ENCODE measurements around the gene PHF2.

PHF2 gene

DNA sequence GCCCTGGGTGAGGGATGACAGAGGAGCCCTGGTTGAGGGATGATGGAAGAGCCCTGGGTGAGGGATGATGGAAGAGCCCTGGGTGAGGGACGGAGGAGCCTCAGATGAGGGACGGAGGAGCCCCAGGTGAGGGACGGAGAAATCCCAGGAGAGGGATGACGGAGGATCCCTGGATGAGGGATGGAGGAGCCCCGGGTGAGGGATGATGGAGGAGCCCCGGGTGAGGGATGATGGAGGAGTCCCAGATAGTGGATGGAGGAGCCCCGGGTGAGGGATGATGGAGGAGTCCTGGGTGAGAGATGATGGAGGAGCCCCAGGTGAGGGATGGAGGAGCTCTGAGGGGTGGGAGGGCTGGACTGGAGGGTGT lies 10.9 kb downstream of the PHF2 start:
- DNase-seq (ENCODE audit: low spot score) = no peak

GRCh38 chr9:93587651-93588347 lies 11.4 kb downstream of the PHF2 start:
- DNase-seq (ENCODE audit: low spot score) = peak; percentile 37

- DNase-seq (ENCODE audit: low spot score) = no peak
Measured at GRCh38 chr9:93588641-93589609, 12.5 kb downstream of the PHF2 start.

DNA sequence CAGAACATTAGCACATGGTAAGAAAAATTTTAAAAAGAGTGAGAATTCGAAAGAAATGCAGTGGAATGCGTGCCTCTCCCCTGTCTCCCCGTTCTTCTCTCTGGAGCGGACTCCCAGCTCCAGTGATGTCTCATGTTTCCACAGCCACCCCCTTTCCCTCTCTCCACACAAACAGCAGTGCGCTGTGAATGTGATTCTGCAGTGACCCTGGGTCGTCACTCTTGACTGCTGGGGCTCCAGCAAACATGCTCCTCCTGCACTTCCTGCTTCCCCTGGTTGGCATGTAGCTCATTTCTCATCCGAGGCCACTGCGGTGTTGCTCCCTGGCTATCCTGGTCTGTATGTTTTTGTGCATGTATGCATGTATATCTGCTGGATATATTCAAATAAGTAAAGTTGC lies 13.3 kb downstream of the PHF2 start:
- DNase-seq (ENCODE audit: low spot score) = no peak

- DNase-seq (ENCODE audit: low spot score) = no peak
Measured at GRCh38 chr9:93590609-93591234, 14.3 kb downstream of the PHF2 start.

DNA sequence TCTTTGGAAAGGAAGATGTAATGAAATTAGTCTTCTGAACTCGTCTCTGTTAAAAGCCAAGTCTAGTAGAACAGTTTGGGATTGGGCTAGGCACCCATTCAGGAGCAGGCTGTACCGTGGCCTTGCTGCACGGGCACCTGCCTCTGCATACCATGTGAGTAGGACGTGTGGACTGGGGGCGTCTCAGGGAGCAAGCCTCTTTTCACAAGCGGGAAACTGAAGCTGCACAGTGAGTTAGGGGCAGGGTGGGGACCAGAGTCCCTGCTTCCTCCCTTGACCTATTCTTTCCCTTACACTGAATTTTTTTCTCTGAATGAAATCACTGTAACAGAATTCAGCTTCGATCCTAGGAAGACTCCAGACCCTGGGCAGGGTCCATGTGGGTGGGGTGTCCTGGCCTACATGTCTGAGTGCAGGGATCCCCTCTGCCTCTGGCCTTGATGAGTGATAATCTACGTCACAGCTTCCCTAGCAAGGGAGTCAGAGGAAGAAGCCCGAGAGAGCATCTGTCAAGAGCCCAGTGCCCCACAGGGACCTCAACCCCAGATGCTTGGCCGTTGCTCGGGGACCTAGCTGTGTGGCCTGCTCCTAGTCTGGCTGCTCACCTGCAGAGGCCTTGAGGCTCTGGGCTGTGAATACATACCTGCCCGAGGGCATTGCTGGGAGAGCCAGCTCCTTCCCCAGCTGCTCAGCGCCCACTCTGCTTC lies 15.1 kb downstream of the PHF2 start:
- DNase-seq (ENCODE audit: low spot score) = no peak

GRCh38 chr9:93592008-93592642 lies 15.7 kb downstream of the PHF2 start:
- no peak for DNase-seq (ENCODE audit: low spot score)

DNA sequence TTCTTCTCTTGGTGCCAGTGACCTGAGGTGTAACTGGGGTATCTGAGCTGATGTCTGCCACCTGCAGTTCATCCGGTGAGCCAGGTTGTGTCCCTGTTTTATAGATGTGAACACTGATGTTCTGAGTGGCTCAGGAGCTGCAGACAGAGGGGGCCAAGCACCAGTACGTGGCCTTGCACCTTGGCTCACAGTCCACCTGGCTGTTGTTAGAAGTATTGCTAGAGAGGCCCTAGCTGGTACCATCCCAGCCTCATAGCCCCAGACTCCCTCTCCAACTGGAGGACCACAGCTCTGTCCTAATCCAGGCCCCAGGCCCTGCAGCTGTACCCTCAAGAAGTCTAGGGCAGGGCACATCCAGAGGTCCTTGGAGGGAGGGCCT lies 16.2 kb downstream of the PHF2 start:
- peak; percentile 22 for DNase-seq (ENCODE audit: low spot score)

- no peak for DNase-seq (ENCODE audit: low spot score)
Measured at GRCh38 chr9:93593144-93593658, 16.8 kb downstream of the PHF2 start.

GRCh38 chr9:93594041-93594756 lies 17.8 kb downstream of the PHF2 start:
- DNase-seq (ENCODE audit: low spot score) = no peak

DNA sequence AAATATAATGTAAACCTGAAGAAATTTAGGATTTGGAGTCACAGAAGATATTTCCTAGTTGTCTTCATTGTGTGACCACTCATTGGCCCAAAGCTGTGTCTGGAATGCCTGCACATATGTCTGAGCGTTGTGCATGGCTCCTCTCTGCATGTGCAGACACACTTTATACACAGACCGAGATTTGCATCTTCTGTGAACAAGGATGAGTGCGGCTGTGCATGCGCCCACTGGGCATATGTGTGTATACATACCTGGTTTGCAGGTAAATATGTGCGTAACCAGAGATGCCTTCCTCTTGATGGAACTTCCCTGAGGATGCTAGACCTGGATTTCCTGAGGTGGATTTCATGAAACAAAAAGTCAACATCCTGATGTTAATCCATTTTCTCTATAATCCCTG lies 19.1 kb downstream of the PHF2 start:
- DNase-seq (ENCODE audit: low spot score) = no peak

GRCh38 chr9:93595861-93596365 lies 19.5 kb downstream of the PHF2 start:
- no peak for DNase-seq (ENCODE audit: low spot score)

DNA sequence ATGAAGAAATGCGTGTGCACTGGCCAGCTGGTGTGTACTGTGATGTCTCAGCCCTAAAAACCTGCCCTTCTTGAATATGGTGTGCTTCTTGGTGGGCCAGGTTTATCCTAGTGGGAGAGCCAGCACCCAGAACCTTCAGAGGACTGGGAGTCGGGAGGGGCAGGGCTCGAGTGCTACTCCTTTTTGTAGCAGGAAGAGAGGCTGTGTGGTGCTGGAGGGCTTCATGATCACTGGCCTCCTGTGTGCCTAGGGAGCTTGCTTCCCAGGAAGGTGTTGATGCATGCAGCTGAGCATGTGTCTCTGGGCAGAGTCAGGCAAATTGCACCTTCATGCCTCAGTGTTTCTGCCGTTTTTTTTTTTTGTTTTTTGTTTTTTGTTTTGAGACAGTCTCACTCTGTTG lies 20.0 kb downstream of the PHF2 start:
- no peak for DNase-seq (ENCODE audit: low spot score)

DNA sequence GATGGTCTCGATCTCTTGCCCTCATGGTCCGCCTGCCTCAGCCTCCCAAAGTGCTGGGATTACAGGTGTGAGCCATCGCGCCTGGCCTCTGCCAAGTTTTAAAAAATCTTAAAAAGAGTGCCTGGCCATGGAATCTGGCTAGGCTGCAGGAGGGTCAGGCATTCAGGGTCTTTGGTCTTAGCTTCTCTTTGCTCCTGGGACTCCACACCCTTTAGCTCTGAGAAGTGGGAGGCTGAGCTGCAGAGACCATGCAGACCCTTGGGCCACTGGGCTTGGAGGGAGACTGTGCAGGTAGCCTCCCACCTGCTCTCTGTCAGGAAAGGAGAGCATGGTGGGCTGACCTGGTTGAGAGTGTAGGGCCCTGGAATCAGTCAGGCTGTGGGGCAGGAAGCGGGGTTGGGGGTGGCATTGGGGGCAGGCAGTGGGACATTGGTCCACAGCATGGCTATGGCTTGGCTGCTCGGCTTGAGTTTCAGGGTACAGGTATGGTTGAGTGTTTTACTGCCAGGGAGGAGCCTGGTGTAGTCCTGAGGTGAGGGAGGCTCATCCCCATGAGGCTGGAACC lies 20.8 kb downstream of the PHF2 start:
- DNase-seq (ENCODE audit: low spot score) = no peak

DNA sequence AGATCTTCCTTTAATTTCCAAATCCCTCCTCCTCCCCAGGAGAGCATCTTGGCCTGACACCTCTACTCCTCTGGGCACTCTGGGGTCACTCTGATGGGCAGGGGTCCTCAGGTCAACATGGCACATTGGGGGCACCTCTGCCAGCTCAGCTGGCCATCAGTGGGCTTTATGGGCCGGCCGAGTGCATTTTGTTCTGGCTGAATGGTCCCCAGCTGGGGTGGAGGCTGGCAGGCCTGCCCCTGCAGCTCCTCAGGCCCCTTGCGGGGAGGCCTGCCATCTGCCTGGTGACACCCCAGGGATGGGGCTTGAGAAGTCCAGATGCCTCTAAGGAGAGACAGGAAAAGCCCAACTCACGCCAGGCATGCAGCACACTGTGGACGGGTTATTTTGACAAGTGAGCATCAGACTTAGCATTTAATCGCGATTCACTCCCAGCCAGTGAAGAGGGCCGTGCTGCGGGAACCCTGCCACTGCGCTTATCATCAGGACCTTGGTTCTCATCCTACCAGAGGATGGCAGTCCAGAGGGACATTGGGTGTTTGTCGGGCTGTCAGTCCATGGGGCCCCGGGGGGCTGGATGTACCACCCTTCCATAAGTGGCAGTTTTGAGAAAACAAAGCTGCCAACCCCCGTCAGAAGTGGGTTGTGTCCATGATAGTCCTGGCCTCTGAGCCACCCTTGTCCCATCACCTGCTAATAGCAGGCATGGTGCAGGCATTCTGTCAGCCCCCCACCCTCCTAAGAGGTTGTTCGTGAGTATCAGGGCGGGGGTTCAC lies 21.7 kb downstream of the PHF2 start:
- no peak for DNase-seq (ENCODE audit: low spot score)

GRCh38 chr9:93598647-93599241 lies 22.4 kb downstream of the PHF2 start:
- no peak for DNase-seq (ENCODE audit: low spot score)

DNA sequence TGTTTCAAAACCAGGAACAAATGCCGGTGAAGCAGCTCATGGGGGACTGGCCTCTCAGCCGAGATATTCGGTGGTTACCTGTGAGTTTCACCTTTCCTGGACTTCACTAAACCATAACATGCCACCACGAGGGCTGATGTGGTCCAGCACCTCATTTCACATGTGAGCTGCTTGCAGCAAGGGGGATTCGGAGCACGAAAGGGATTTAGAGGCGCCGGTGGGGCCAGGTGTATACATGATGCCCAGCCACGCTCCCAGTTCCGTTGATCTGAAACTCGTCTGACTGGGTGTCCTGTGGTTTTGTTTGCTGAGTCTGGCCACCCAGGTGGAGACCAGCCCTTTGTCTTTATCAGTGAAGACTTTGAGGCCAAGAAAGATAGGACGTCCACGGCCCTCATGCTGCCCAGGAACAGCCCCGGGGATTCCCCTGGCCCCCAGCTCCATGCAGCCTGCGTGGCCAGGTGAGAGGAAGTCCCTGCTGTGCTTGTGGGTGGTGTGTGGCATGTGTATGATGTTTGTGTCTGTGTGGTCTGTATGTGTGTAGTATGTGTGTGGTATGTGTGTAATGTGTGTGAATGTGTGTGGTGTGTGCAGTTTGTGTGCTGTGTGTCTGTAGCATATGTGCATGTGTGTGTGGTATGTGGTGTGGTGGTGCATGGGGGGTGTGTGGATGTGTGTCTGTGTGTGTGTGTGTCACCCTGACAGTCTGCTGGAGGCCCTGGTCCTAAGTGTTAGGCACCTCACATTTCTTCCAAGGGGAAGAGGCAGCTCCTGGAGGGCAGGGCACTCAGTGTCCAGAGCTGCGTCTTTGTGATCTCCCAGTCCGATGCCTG lies 23.4 kb downstream of the PHF2 start:
- DNase-seq (ENCODE audit: low spot score) = no peak

DNA sequence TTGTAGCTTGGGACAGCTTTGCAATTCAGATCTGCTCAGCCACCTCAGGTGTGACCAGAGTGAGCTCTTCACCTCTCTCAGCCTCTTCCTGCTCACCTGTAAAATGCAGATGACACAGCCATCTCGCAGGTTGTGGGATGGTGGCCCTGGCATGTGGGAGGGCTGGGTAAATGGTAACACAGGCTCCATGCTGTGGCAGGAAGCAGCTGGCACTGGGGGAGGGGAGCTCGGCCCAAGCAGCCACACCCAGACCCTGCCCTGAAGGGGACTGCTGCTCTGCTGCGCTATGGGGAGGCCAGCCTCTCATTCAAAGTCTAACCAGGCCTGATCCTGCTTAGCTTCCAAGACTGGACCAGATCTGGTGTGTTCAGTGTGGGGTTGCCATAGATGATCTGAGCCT lies 24.1 kb downstream of the PHF2 start:
- DNase-seq (ENCODE audit: low spot score) = no peak
